Hepatocyte (in vitro differentiated cells): ENCODE results near the gene DPT.

ENCODE experiments used
- EZH2 ChIP-seq: fragments of 200-600 bp; sonication (generic); IDR thresholded peaks from 2 replicates; pipeline ENCODE4 v1.6.1; 2016; ENCODE audit warnings: antibody characterized with exemption, mild to moderate bottlenecking, borderline replicate concordance
- TF ChIP-seq, protein P1 (sequence below): fragments of 200-600 bp; sonication (generic); IDR thresholded peaks from 2 replicates; pipeline ENCODE4 v1.5.1; 2016; ENCODE audit warnings: antibody characterized with exemption, mild to moderate bottlenecking; ENCODE audit not compliant: poor library complexity

DNA sequence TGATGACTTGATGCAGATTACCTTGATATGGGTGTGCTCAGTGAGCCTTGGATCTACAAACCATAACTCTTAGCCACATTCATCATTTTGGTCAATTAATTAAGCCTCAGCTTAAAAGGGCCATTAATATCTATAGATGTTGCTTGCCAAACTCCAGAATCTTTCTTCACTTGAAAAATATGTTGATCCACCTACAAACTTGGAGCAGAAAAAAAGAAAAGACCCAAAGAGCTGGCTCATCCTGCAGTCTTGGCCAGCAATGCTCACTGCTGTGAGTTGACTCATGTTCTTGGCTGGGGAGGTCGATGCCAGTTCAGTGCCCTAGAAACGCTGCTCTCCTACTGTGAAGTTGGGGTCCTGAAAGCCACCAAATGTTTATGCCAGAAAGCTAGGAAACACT, 75.4 kb downstream of the DPT start:
- TF ChIP-seq, protein P1, sequence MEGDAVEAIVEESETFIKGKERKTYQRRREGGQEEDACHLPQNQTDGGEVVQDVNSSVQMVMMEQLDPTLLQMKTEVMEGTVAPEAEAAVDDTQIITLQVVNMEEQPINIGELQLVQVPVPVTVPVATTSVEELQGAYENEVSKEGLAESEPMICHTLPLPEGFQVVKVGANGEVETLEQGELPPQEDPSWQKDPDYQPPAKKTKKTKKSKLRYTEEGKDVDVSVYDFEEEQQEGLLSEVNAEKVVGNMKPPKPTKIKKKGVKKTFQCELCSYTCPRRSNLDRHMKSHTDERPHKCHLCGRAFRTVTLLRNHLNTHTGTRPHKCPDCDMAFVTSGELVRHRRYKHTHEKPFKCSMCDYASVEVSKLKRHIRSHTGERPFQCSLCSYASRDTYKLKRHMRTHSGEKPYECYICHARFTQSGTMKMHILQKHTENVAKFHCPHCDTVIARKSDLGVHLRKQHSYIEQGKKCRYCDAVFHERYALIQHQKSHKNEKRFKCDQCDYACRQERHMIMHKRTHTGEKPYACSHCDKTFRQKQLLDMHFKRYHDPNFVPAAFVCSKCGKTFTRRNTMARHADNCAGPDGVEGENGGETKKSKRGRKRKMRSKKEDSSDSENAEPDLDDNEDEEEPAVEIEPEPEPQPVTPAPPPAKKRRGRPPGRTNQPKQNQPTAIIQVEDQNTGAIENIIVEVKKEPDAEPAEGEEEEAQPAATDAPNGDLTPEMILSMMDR = no peak
- TF ChIP-seq EZH2 = no peak
